B cell (primary cell): ENCODE results near the gene ME1. TPM values are rescaled to one million over a fixed set of nuclear protein-coding genes. Genes with fewer than 3 reads are reported as not detected.

ENCODE experiments used
- ATAC-seq: fragments of 200-7000 bp; cut with Tn5 transposase; one replicate; pipeline ENCODE4 v1.10.0; 2021; ENCODE audit warnings: low read depth, mild to moderate bottlenecking, moderate number of reproducible peaks, moderate library complexity
- CTCF ChIA-PET: fragments of 350-600 bp; sonication (Branson Sonifier 250); formaldehyde crosslinking; loops from one replicate; lab custom pipeline; 2021; ENCODE audit warnings: antibody characterized with exemption, inconsistent platforms; lab: Charles Lee
- POLR2A ChIA-PET: fragments of 350-600 bp; sonication (Branson Sonifier 250); formaldehyde crosslinking; loops from one replicate; lab custom pipeline; 2021; ENCODE audit warnings: antibody characterized with exemption; lab: Charles Lee
- DNase-seq: peaks from one replicate; pipeline ENCODE4 v3.0.0; 2013
- H2AFZ ChIP-seq: 2 replicates; pipeline ENCODE4 v1.6.1; 2012; ENCODE audit warnings: mild to moderate bottlenecking, low read depth, low read length; ENCODE audit not compliant: insufficient read depth, poor library complexity, severe bottlenecking
- H3K27ac ChIP-seq, 2 donors: 1 replicate in 1 of 2; 2 replicates in 1 of 2; pipeline ENCODE4 v1.5.1; 2012 to 2013; ENCODE audit warnings: low read length in 2 of 2, mild to moderate bottlenecking in 2 of 2, moderate library complexity in 1 of 2
- H3K27me3 ChIP-seq, 4 experiments: fragments of 200-600 bp in 1 of 4; sonication (generic) in 1 of 4; replicated peaks in 1 of 4; 1 replicate in 2 of 4; 2 replicates in 2 of 4; pipeline versions ENCODE4 v1.6.1 to v1.7.0; 2013 to 2016; ENCODE audit warnings: low read length in 3 of 4, mild to moderate bottlenecking in 2 of 4, mixed read lengths in 1 of 4, moderate library complexity in 1 of 4; ENCODE audit not compliant: insufficient read depth in 4 of 4, control insufficient read depth in 3 of 4; ENCODE audit errors: control extremely low read depth in 1 of 4
- H3K36me3 ChIP-seq, 2 experiments: replicated peaks in 1 of 2; 1 replicate in 1 of 2; 2 replicates in 1 of 2; pipeline versions ENCODE4 v1.6.1 to v1.7.1; 2013; ENCODE audit warnings: low read length in 1 of 2; ENCODE audit not compliant: insufficient read depth in 2 of 2, control insufficient read depth in 1 of 2; ENCODE audit errors: control extremely low read depth in 1 of 2, extremely low read depth in 1 of 2
- H3K4me1 ChIP-seq, 2 donors: fragments of 200-600 bp in 1 of 2; sonication (generic) in 1 of 2; 1 replicate in 1 of 2; 2 replicates in 1 of 2; pipeline versions ENCODE4 v1.5.1 to v1.6.1; 2013 to 2017; ENCODE audit warnings: low read length in 2 of 2; ENCODE audit not compliant: control insufficient read depth in 2 of 2, insufficient read depth in 2 of 2
- H3K4me2 ChIP-seq: replicated peaks from 2 replicates; pipeline ENCODE3; 2012; ENCODE audit warnings: mild to moderate bottlenecking, low read depth, low read length; ENCODE audit not compliant: poor library complexity, severe bottlenecking
- H3K4me3 ChIP-seq, 5 experiments: fragments of 200-600 bp in 1 of 5; sonication (generic) in 1 of 5; 1 replicate in 3 of 5; 2 replicates in 2 of 5; pipeline versions ENCODE4 v1.5.1 to v1.7.0; 2011 to 2016; ENCODE audit warnings: low read length in 4 of 5, mild to moderate bottlenecking in 4 of 5, low read depth in 2 of 5, control low read depth in 1 of 5, moderate library complexity in 1 of 5; ENCODE audit not compliant: insufficient read depth in 1 of 5; ENCODE audit errors: control extremely low read depth in 1 of 5, extremely low read depth in 1 of 5
- H3K79me2 ChIP-seq: fragments of 200-600 bp; sonication (generic); one replicate; pipeline ENCODE4 v1.6.0; 2016; ENCODE audit warnings: low read length; ENCODE audit not compliant: control insufficient read depth, insufficient read depth
- H3K9ac ChIP-seq: fragments of 200-600 bp; sonication (generic); 2 replicates; pipeline ENCODE4 v1.6.1; 2017; ENCODE audit warnings: mild to moderate bottlenecking, low read length, moderate library complexity
- H3K9me3 ChIP-seq, 3 donors: one replicate each; pipeline versions ENCODE4 v1.6.1 to v1.7.1; 2013; ENCODE audit warnings: low read length in 2 of 3; ENCODE audit not compliant: control insufficient read depth in 2 of 3, insufficient read depth in 1 of 3; ENCODE audit errors: control extremely low read depth in 1 of 3
- H4K20me1 ChIP-seq: 2 replicates; pipeline ENCODE4 v1.6.0; 2012; ENCODE audit warnings: mild to moderate bottlenecking, low read length; ENCODE audit not compliant: insufficient read depth, control insufficient read depth, poor library complexity, severe bottlenecking
- H3K27ac Mint-ChIP-seq: one replicate; pipeline ENCODE4 v1.8.0; 2021; ENCODE audit warnings: mixed read lengths
- H3K27me3 Mint-ChIP-seq: one replicate; pipeline ENCODE4 v1.8.0; 2021; ENCODE audit warnings: mixed read lengths
- H3K4me1 Mint-ChIP-seq: one replicate; pipeline ENCODE4 v1.8.0; 2021; ENCODE audit warnings: mixed read lengths
- H3K4me3 Mint-ChIP-seq: one replicate; pipeline ENCODE4 v1.8.0; 2021; ENCODE audit warnings: mixed read lengths
- H3K9me3 Mint-ChIP-seq: one replicate; pipeline ENCODE4 v1.8.0; 2022; ENCODE audit warnings: mixed read lengths; ENCODE audit not compliant: insufficient read depth
- EZH2 ChIP-seq: IDR thresholded peaks from 2 replicates; pipeline ENCODE4 v1.6.1; 2012; ENCODE audit warnings: borderline replicate concordance, low read depth, mild to moderate bottlenecking, moderate library complexity, low read length; ENCODE audit not compliant: insufficient read depth, poor library complexity, severe bottlenecking
- WGBS: methylation state at CpG from one replicate; pipeline ENCODE4 v1.1.5; 2013; ENCODE audit warnings: missing lambda C conversion rate; ENCODE audit not compliant: insufficient coverage; 5-methylcytosine and 5-hydroxymethylcytosine counted together
- intact Hi-C: fragments of 100-400 bp; cut with micrococcal nuclease; formaldehyde crosslinking; loops from one replicate; pipeline ENCODE4 v1.10.0; 2022
- polyA minus RNA-seq: library from RNA; depleted of rRNA, polyadenylated mRNA; stranded (reverse); fragments of >200 nt; gene quantifications from 2 replicates; pipeline ENCODE4 v1.2.3, GENCODE V29; 2012
- polyA plus RNA-seq: library from polyadenylated mRNA; depleted of rRNA; stranded (reverse); fragments of >200 nt; gene quantifications from 2 replicates; pipeline ENCODE4 v1.2.3, GENCODE V29; 2012
- total RNA-seq, 2 donors: library from RNA; stranded (reverse); fragments of 120-200 nt in 1 of 2; gene quantifications; 1 replicate in 1 of 2; 2 replicates in 1 of 2; pipeline versions ENCODE4 v1.2.3 to v1.2.4, GENCODE V29; 2013 to 2022
- TF ChIP-seq, protein P1 (sequence below): fragments of 200-600 bp; IDR thresholded peaks from one replicate; pipeline ENCODE4 v1.8.0; 2022; ENCODE audit warnings: antibody characterized with exemption, mild to moderate bottlenecking

ME1 gene
- total RNA-seq, result not detected in 2 replicates
- 0.09 TPM for total RNA-seq (2013)
- polyA plus RNA-seq, result not detected in 2 replicates
- polyA minus RNA-seq, result 0.09 TPM in 1 of 2 replicates, not detected in the other

DNA sequence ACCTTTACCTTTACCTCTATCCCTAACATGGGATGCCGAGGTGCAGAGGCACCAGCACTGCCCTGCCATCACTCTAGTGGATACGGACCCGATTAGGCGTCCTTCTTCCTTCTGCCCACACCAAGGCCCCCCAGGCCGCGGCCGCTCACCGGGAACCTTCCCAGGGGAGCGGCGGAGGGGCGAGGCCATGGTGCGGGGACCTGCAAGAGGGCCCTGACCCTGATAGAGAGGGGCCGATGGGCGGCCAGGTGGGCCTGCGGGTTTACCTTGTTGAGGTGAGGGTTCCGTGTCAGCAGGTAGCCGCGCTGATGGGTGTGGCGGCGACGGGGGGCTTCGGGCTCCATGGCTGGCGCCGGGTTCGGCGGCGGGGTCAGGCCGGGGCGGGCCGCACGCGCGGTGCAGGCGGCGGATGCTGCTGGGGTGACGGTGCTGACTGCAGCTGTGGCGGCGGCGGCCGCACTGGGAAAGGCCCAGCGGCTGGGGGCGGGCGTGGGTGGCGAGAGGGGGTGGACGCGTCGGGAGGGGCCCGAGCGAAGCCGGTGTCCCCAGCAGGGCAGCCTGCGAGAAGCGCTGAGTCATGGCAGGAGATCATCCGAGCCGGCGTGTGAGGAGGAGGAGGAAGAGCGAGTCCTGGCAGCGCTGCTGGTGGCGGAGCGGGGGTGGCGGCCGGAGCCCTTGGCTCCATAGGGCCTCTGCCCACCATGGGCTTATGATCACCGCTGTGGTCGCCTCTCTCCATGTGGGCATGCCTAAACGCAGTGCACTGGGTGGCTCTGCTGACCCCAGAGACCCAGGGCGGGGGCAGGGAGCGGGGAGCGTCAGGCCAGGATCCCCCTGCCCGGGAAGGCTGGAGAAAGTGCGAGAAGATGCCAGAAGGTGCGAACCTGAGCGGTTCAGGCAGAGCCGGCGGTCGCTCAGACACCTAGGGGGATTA lies at the start of gene ME1:
Gene ME1, minus strand, starts transcription at position 441 of the 934 bp plus-strand sequence. Its CDS starts 97 bp downstream, at position 344.
- ChIA-PET CTCF (no interaction called here), POLR2A (no interaction called here)
- WGBS, result 25% methylated on average over 74 of the region's 74 CpGs
- Histone ChIP-seq H3K4me2 (peak within 1 kb of the TSS; percentile 19), H3K4me3 (no peak within 1 kb of the TSS), H3K9me3 (peaks cover 0 to 5% (median 0%) of the 10 kb centered on the region in 3 donors), H3K9ac (no peak within 1 kb of the TSS), H4K20me1 (no peaks in the 10 kb centered on the region), H3K36me3 (no peaks in the 10 kb centered on the region), H2AFZ (peak within 1 kb of the TSS; percentile 28), H3K4me1 (no peaks in the 10 kb centered on the region), H3K79me2 (no peaks in the 10 kb centered on the region), H3K27ac (no peak within 1 kb of the TSS), H3K27me3 (peaks cover 0 to 12% (median 2%) of the 10 kb centered on the region in 4 experiments)
- TF ChIP-seq EZH2, result no peak
- TF ChIP-seq, protein P1, sequence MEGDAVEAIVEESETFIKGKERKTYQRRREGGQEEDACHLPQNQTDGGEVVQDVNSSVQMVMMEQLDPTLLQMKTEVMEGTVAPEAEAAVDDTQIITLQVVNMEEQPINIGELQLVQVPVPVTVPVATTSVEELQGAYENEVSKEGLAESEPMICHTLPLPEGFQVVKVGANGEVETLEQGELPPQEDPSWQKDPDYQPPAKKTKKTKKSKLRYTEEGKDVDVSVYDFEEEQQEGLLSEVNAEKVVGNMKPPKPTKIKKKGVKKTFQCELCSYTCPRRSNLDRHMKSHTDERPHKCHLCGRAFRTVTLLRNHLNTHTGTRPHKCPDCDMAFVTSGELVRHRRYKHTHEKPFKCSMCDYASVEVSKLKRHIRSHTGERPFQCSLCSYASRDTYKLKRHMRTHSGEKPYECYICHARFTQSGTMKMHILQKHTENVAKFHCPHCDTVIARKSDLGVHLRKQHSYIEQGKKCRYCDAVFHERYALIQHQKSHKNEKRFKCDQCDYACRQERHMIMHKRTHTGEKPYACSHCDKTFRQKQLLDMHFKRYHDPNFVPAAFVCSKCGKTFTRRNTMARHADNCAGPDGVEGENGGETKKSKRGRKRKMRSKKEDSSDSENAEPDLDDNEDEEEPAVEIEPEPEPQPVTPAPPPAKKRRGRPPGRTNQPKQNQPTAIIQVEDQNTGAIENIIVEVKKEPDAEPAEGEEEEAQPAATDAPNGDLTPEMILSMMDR, result no peak
- no peak for ATAC-seq
- DNase-seq, result no peak
- no peaks in the 10 kb centered on the region for H3K4me1 Mint-ChIP-seq
- H3K27ac Mint-ChIP-seq, result no peak within 1 kb of the TSS
- H3K4me3 Mint-ChIP-seq, result no peak within 1 kb of the TSS
- intact Hi-C loops, result no loop called here
- peaks cover 41% of the 10 kb centered on the region for H3K27me3 Mint-ChIP-seq
- no peaks in the 10 kb centered on the region for H3K9me3 Mint-ChIP-seq

DNA sequence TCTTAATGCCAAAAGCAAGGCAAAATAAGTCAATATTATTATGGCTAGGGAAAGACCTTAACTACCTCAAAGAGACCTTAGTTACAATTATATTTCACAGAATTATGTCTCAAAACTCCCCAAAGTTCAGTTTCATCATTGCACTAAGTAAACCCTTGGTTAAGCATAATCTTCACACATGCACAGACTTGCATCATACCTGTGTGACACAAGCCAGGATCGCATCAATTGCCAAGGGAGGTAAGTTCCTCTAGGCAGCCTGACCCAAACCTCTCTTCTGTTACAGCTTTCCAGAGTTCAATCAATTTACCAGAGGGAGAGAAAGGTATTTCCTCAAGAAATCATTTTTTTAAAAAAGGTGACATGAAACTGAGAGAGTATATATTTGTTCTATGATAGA lies 49.6 kb upstream of the ME1 start:
- Mint-ChIP-seq H3K27me3 (no peaks in the 10 kb centered on the region), H3K9me3 (no peaks in the 10 kb centered on the region), H3K4me1 (no peaks in the 10 kb centered on the region), H3K4me3 (no peak overlapping the region), H3K27ac (no peak overlapping the region)
- POLR2A ChIA-PET, result no interaction called here
- Histone ChIP-seq H4K20me1 (no peaks in the 10 kb centered on the region), H3K27me3 (no peaks in the 10 kb centered on the region), H2AFZ (no peak overlapping the region), H3K79me2 (no peaks in the 10 kb centered on the region), H3K36me3 (no peaks in the 10 kb centered on the region), H3K4me1 (no peaks in the 10 kb centered on the region), H3K4me3 (no peak overlapping the region), H3K9me3 (no peaks in the 10 kb centered on the region), H3K9ac (no peak overlapping the region), H3K27ac (no peak overlapping the region), H3K4me2 (no peak overlapping the region)
- ATAC-seq, result no peak
- TF ChIP-seq EZH2, result no peak
- no CpG with 5 or more reads among the region's 1 CpG for WGBS
- CTCF ChIA-PET, result no interaction called here
- intact Hi-C loops, result no loop called here
- DNase-seq, result no peak
